ENCODE data around the gene ARHGAP8. TPM values are rescaled to one million over a fixed set of nuclear protein-coding genes. Genes with fewer than 3 reads are reported as not detected.

The ARHGAP8 gene
- total and polyA plus RNA-seq, 2 donors (not counting 1 experiment from before 2014, with no cell fraction given): 0.37 TPM; not detected in 1

- DNase-seq: no peak
- WGBS (ENCODE audit: insufficient coverage): 89% methylated on average over 6 of the region's 8 CpGs
- intact Hi-C loops (cut with micrococcal nuclease): no loop called here
- no peak overlapping the region for H3K4me3 ChIP-seq (ENCODE audit: control extremely low read depth in 1 of 5, extremely low read depth in 1 of 5, insufficient read depth in 1 of 5, low read depth in 2 of 5, low read length in 4 of 5)
- Mint-ChIP-seq H3K27me3 (peaks cover 17% of the 10 kb centered on the region), H3K9me3 (ENCODE audit: insufficient read depth) (peaks cover 3% of the 10 kb centered on the region), H3K27ac (no peak overlapping the region), H3K4me1 (no peaks in the 10 kb centered on the region), H3K4me3 (no peak overlapping the region)
- ChIA-PET POLR2A (no interaction called here), CTCF (no interaction called here)
- no peak for ATAC-seq (ENCODE audit: low read depth)
- no peak overlapping the region for H3K9ac ChIP-seq (ENCODE audit: low read length)
- no peaks in the 10 kb centered on the region for H4K20me1 ChIP-seq (ENCODE audit: control insufficient read depth, insufficient read depth, low read length, poor library complexity, severe bottlenecking)
- H3K27ac ChIP-seq (ENCODE audit: low read length in 2 of 2): no peak overlapping the region
- H2AFZ ChIP-seq (ENCODE audit: insufficient read depth, low read depth, low read length, poor library complexity, severe bottlenecking): no peak overlapping the region
- no peaks in the 10 kb centered on the region for H3K4me1 ChIP-seq (ENCODE audit: control insufficient read depth in 2 of 2, insufficient read depth in 2 of 2, low read length in 2 of 2)
- peaks cover 0 to 6% (median 0%) of the 10 kb centered on the region in 4 experiments for H3K27me3 ChIP-seq (replicated peaks in 1 of 4; ENCODE audit: control extremely low read depth in 1 of 4, control insufficient read depth in 3 of 4, insufficient read depth in 4 of 4, low read length in 3 of 4)
- no peaks in the 10 kb centered on the region for H3K36me3 ChIP-seq (replicated peaks in 1 of 2; ENCODE audit: control extremely low read depth in 1 of 2, control insufficient read depth in 1 of 2, extremely low read depth in 1 of 2, insufficient read depth in 2 of 2, low read length in 1 of 2)
- H3K79me2 ChIP-seq (ENCODE audit: control insufficient read depth, insufficient read depth, low read length): no peaks in the 10 kb centered on the region
- H3K4me2 ChIP-seq (replicated peaks; ENCODE audit: low read depth, low read length, poor library complexity, severe bottlenecking): no peak overlapping the region
- TF ChIP-seq CTCF (IDR thresholded peaks at IDR 0.05) (no peak), EZH2 (IDR thresholded peaks at IDR 0.05; ENCODE audit: borderline replicate concordance, insufficient read depth, low read depth, low read length, poor library complexity, severe bottlenecking) (no peak)
- H3K9me3 ChIP-seq (ENCODE audit: control extremely low read depth in 1 of 3, control insufficient read depth in 2 of 3, insufficient read depth in 1 of 3, low read length in 2 of 3): peaks cover 0 to 27% (median 0%) of the 10 kb centered on the region in 3 donors
Observed at GRCh38 chr22:44845191-44845590, 92.8 kb downstream of the ARHGAP8 start.

GRCh38 chr22:44845796-44846720, 93.7 kb downstream of the ARHGAP8 start:
- TF ChIP-seq EZH2 (IDR thresholded peaks at IDR 0.05; ENCODE audit: borderline replicate concordance, insufficient read depth, low read depth, low read length, poor library complexity, severe bottlenecking) (no peak), CTCF (IDR thresholded peaks at IDR 0.05) (no peak)
- Mint-ChIP-seq H3K9me3 (ENCODE audit: insufficient read depth) (peaks cover 3% of the 10 kb centered on the region), H3K27me3 (peaks cover 9% of the 10 kb centered on the region), H3K4me1 (no peaks in the 10 kb centered on the region), H3K4me3 (no peak overlapping the region), H3K27ac (no peak overlapping the region)
- Histone ChIP-seq H3K27ac (ENCODE audit: low read length in 2 of 2) (no peak overlapping the region), H3K9me3 (ENCODE audit: control extremely low read depth in 1 of 3, control insufficient read depth in 2 of 3, insufficient read depth in 1 of 3, low read length in 2 of 3) (peaks cover 0 to 27% (median 0%) of the 10 kb centered on the region in 3 donors), H3K79me2 (ENCODE audit: control insufficient read depth, insufficient read depth, low read length) (no peaks in the 10 kb centered on the region), H3K27me3 (replicated peaks in 1 of 4; ENCODE audit: control extremely low read depth in 1 of 4, control insufficient read depth in 3 of 4, insufficient read depth in 4 of 4, low read length in 3 of 4) (peaks cover 0 to 6% (median 0%) of the 10 kb centered on the region in 4 experiments), H3K36me3 (replicated peaks in 1 of 2; ENCODE audit: control extremely low read depth in 1 of 2, control insufficient read depth in 1 of 2, extremely low read depth in 1 of 2, insufficient read depth in 2 of 2, low read length in 1 of 2) (no peaks in the 10 kb centered on the region), H2AFZ (ENCODE audit: insufficient read depth, low read depth, low read length, poor library complexity, severe bottlenecking) (no peak overlapping the region), H3K4me3 (ENCODE audit: control extremely low read depth in 1 of 5, extremely low read depth in 1 of 5, insufficient read depth in 1 of 5, low read depth in 2 of 5, low read length in 4 of 5) (no peak overlapping the region), H3K4me1 (ENCODE audit: control insufficient read depth in 2 of 2, insufficient read depth in 2 of 2, low read length in 2 of 2) (no peaks in the 10 kb centered on the region), H3K4me2 (replicated peaks; ENCODE audit: low read depth, low read length, poor library complexity, severe bottlenecking) (no peak overlapping the region), H4K20me1 (ENCODE audit: control insufficient read depth, insufficient read depth, low read length, poor library complexity, severe bottlenecking) (no peaks in the 10 kb centered on the region), H3K9ac (ENCODE audit: low read length) (no peak overlapping the region)
- ChIA-PET POLR2A (no interaction called here), CTCF (no interaction called here)
- DNase-seq: no peak
- intact Hi-C loops (cut with micrococcal nuclease): no loop called here
- 84% methylated on average over 23 of the region's 25 CpGs for WGBS (ENCODE audit: insufficient coverage)
- no peak for ATAC-seq (ENCODE audit: low read depth)

Measured in B cell (primary cell).